ENCODE results near the gene IGFLR1.

- no peak for TF ChIP-seq YY1 (IDR thresholded peaks at IDR 0.05; ENCODE audit: insufficient read depth, insufficient read length)
- TF ChIP-seq ZNF274 (IDR thresholded peaks at IDR 0.05; ENCODE audit: low read depth, low read length) = no peak
Measured at GRCh38 chr19:35719402-35720162, 22.7 kb downstream of the IGFLR1 start.
